ENCODE results near the gene THAP2.
"Not testable (repeated sequence)": the region's sequence is repeated elsewhere in the genome, so short reads cannot be mapped to it uniquely, and the experiment has no call there.

Gene THAP2

DNA sequence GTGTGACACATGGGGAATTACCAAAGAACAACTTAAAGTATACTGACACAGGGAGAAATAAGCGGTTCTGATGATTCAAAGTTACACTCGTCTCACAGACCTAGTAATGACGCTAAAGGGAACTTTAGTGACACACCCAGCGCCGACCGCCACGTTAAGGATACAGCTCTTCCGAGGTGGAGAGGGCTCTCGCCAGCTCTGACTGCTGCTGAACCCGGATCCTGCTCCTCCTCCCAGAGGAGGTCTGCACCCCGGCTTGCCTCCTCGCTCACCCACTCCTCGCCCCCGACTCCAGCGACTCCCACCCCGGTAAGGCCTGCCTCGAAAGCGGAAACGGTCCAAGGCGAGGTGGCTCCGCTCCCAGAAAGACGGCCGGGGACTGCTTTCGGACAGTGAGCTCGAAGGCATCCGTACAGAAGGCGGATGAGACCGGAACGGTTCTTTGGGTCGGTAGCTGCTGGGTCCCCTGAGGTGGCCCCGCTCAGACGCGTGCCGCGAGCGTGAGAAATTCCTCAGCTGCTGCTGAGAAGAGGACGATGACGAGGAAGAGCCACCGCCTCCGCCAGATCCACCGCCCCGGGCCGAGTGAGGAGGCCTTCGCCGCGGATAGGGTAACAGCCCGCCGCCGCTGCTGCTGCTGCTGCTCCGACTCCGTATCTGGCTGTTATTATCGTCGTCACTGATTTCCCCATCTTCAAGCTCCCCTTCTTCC lies 1.1 kb upstream of the THAP2 start:
- peak; percentile 51 for DNase-seq

DNA sequence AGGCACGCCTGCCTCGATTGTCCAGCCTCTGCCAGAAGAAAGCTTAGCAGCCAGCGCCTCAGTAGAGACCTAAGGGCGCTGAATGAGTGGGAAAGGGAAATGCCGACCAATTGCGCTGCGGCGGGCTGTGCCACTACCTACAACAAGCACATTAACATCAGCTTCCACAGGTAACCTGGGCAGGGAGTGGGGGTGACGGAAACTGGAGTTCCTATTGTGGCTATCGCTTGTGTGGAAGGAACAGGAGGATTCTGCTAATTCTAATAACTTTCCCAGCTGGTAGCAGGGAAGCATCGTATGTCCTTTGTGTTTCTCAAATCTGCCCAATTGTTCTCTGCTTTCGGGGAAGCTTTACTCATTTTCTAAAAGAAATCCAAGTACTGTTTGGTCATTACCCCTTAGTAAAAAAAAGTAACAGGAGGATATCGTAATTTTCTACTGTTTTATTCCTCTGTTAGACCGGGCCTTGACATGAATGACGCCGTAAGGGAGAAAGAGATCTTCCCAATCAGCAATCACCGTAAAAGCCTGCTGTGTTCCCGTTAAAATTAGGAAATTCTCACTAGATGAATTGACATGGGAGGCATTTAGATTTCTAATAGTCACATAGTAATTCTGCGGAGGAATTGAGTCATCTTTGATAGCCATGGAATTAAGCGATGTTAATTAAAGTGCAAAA lies 449 bp downstream of the THAP2 start:
- peak; percentile 8 for DNase-seq

DNA sequence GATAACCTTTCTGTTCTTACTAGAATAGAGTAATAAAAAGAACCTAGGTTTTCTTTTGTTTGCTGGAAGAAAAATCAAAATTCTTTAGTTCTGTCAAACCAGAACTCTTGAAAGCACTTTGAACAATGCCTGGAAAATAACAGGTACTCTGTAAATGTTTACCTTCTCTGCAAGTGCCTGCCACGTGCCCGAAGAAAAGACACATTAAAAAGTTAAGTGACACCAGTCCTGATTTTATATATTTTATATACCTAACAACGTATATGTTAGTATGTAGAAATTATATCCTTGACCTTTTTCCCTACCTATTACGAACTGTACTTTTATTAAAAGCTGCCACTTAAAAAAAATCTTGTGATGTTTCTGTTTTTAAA lies 976 bp downstream of the THAP2 start:
- no peak for DNase-seq

DNA sequence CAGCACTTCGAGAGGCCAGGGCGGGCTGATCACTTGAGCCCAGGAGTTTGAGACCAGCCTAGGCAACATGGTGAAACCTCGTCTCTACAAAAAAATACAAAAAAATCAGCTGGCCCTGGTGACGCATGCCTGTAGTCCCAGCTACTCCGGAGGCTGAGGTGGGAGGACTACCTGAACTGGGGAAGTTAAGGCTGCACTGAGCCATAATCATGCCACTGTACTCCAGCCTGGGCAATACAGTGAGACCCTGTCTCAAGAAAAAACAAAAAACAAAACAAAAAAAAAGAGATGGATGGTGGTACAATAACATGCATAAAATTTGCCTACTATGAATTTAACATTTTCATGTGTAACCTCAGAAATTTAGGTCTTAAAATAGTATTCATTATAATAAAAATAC lies 2.2 kb downstream of the THAP2 start:
- DNase-seq, result no peak

DNA sequence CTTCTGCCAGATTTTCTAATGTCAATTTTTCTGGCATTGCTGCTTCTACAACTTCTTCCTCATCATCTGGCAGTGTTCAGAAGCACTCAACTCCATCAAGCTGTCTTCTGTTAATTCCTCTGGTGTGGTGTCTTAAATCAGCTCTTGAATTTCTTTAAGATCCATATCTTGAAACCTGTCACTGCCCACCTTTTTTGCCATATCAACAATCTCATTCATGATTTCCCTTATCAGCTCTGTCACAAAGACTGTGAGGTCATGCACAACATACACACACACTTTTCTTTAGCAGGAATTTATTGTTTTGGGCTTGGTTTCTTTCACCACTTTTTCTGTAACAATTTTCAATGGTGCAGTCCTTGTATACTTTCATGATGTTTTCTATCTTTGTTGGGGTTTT lies 7.2 kb downstream of the THAP2 start:
- no peak for DNase-seq

DNA sequence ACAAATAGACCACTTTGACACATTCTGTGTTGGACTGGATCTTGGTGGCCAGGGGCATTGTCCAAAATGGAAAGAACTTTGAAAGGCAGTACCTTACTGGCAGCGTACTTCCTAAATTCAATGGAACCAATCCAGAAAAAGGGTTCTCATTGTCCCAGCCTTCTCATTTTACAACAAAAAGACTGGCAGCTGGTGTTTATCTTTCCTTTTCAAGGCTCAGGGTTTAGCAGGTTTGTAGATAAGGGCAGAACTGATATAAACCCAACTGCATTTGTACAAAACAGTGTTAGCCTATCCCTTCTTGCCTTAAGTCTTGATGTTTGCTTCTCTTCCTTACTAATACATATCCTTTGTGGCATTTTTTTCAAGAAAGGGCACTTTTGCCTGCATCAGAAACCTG lies 7.7 kb downstream of the THAP2 start:
- no peak for DNase-seq

DNA sequence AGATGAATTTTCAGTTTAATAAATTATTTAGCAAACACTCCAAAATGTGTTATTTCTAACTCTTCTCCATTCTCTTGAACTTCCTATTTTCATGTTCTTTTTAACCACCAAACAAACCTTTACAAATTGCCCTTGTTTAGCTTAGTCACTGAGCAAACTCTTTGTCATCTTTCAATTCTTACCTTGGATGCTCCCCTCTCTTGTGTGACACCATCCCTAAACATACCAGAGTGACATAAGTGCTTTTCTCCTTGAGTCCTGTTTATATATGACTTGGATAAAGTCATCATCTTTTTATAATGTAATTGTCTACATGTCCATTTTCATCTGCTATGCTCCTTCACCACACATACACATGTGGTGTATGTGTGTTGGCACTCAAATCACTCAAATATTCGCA lies 18.4 kb downstream of the THAP2 start:
- DNase-seq, result no peak

DNA sequence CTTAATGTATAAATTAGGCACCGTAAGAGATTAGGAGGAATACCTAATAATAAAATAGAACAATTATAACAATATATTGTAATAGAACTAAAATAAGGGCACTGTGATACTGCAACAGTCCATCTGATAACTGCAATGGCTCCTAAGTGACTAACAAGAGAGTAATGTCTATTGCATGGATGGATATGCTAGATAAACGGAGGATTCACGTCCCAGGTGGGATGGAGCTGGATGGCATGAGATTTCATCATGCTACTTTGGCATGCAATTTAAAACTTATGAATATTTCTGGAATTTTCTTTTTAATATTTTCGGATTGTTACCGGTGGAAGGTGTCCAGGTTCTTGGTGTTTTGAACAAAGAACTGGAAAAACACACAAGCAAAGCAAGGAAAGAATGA lies 19.5 kb downstream of the THAP2 start:
- peak; percentile 46 for DNase-seq

DNA sequence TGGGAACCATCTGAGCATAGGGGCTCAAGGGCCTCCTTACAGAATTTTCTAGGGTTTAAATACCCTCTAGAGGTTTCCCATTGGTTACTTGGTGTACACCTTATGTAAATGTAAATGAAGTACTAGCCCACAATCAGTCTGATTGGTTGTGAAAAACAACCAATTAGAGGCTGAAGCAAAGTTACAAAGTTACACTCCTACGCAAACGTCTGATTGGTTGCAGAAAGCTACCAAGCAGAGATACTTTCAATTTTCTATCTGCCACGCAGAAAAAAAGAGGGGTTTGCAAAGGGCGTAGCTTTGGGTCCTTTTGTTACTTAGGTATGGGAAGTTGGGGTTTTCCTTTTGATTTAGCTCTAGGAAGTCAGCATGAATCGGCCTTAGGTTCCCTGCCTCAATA lies 20.0 kb downstream of the THAP2 start:
- no peak for DNase-seq

DNA sequence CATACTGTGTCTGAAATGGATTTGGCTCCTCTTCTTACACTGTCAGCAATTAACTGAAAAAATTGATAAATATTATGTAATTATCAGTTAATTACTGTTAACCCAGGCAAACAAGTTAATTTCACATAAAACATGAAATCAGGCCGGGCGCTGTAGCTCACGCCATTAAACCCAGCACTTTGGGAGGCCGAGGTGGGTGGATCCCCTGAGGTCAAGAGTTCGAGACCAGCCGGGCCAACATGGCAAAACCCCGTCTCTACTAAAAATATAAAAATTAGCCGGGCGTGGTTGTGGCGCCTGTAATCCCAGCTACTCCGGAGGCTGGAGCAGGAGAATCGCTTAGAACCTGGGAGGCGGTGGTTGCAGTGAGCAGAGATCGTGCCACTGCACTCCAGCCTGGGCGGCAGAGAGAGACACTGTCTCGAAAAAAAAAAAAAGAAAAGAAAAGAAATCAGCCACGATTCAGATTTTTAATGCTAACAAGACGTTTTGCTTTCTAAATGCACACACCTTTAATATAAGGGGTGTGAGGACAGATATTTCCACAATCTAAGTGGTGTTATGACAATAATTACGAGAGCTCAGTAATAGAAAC lies 21.3 kb downstream of the THAP2 start:
- DNase-seq, result no peak

DNA sequence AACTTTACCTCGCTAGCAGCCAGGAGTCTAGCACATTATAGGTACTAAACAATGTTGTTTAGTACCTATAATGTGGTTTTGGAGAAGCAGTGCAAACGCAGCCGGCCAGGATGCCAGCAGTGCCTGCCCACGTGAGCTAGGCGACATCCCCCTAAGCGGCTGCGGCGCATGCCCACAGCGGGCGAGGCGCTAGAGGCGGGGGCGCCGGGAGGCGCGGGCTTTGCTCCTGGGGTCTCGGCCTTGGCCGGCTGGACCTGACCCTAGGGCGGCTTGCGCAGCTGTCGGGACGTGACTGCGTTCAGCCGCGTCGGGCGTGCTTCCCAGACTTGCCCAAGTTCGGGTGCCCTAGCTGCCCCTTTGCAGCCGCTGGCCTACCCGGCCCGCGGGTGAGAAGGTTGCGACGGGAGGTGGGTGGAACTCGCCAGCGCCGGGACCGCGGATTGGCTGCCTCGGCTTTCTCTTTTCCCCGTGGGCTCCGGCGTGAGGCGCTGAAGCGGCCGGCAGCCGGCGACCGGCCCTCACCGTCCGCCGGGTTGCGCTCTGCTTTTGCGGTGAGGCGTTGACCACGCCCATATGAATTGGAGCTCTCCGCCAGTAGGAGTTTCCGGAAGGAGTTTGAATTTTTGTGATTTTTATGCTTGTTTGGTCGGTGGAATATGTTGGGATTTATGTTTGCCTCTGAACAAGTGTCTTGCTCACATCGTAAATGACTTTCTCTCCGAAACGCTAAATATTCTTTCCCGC lies 22.0 kb downstream of the THAP2 start, which contains the start of gene TMEM19:
TMEM19 (plus strand) TSS at position 169 of the 744 bp plus-strand sequence. CDS start 599 bp downstream, outside the sequence.
- DNase-seq, result peak; percentile 89

DNA sequence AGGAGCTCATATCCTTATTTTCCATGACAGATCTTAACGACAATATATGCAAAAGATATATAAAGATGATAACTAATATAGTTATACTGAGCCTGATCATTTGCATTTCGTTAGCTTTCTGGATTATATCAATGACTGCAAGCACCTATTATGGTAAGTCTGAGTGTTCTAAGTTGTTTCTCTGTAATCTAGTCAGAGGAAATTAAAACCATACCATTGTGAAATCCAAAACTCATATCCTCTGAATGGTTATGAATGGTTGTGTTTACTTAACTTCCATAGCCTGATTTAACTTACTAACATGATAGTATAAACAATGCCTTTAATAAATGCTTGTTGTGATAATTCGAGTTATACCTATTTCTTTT lies 22.5 kb downstream of the THAP2 start:
- no peak for DNase-seq

DNA sequence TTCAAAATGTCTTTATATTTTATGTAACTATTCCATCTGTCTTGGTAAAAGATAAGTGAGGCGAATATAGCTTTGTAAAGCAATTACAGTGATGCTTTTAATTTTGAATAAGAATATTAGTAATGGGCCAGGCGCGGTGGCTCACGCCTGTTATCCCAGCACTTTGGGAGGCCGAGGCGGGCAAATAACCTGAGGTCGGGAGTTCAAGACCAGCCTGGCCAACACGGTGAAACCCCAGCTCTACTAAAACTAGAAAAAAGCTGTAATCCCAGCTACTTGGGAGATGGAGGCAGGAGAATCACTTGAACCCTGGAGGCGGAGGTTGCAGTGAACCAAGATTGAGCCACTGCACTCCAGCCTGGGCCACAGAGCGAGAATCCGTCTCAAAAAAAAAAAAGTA lies 23.1 kb downstream of the THAP2 start:
- not testable (repeated sequence) for DNase-seq

DNA sequence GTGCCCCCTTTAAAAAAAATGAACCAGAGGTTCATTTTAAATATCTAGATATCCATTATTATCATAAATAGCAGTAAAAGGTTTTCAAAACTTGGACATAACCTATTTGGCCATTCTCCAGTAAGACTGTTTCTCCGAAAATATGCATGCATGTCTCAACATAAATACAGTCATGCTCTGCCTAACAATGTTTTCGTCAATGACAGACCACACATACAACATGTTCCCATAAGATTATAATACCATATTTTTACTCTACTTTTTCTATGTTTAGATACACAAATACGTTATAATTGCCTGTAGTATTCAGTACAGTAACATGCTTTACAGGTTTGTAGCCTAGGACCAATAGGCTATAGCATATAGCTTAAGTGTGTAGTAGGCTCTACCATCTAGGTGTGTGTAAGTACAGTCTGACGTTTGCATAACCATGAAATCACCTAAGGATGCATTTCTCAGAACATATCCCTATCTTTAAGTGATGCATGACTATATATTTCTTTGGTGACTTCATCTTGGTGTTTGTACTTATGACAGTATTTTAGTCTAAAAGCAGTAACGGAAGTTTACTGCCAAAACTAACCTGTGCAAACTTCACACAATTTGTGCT lies 25.0 kb downstream of the THAP2 start:
- no peak for DNase-seq

DNA sequence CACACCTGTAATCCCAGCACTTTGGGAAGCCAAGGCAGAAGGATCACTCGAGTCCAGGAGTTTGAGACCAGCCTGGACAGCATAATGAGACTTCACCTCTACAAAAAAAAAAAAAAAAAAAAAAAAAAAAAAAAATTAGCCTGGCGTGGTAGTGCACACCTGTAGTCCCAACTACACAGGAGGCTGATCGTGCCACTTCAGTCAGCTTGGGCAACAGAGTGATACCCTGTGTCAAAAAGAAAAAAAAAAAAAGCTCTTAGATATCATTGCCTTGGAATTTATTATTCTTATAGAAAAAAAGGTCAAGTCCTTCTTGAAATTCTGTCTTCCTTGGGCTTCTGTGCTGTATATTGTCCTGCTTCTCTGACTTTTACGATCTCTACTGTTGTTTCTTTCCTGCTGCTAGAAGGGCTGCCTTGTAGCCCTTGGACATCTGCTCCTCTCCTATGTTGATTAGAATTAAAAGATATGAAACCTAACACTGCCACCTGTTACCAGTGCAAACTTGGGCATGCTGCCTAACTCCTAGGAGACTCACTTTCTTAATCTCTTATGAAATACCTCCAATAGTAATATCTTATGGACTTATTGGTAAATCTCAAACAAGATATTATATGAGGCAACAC lies 27.5 kb downstream of the THAP2 start:
- no peak for DNase-seq

DNA sequence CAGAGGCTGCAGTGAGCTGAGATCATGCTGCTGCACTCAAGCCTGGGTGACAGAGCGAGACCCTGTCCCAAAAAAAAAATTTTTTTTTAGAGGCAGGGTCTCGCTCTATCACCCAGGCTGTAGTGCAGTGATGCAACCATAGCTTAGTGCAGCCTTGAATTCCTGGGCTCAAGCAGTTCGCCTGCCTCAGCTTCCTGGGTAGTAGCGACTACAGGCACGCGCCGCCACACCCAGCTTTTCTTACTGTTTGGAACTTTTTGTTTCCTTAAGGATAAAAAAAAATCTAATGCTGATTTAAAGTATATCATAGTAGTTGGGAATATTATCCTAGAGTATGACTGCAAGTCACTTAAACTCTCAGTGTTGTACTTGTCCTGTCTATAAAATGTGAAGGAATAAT lies 29.0 kb downstream of the THAP2 start:
- no peak for DNase-seq

DNA sequence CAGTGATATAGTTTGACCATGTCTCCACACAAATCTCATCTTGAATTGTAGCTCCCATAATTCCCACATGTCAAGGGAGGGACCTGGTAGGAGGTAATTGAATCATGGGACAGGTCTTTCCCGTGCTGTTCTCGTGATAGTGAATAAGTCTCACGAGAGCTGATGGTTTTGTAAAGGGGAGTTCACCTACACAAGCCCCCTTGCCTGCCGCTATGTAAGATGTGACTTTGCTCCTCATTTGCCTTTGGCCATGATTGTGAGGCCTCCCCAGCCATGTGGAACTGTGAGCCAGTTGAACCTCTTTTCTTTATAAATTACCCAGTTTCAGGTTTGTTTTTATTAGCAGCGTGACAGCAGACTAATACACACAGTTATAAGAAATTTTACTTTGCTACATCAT lies 29.6 kb downstream of the THAP2 start:
- DNase-seq, result not testable (repeated sequence)

DNA sequence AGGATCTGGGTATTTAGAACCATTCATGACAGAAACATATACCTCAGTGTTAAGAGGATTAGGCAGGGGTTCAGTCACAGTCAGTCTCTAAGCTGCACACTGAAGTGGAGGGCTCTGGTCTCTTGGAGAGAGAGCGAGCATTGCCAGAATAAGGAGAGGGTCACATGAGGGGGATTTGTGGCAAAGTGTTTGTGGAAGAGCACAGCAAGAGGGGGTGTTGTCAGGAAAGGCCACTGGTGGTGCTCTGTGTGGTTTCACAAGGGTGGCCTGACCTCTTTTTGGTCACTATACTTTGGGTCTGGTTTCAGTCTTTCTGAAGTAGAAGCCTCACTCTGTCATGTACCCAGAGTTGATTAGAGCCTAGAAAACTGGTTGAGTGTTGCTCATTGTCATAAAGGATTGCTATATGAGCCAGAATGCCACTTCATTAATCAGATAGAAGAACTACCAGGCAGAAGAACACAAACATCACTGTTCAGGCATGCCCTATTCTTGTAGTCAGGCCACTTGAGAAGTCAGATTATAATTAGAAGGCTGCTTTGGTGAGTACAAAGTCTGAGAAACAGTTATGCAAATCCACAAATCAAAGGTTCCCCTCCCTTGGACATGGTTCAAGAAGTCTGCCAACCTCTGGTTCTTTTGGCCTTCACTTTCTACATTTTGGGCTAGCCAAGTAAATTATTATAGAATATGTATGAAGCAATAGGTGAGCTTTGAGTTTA lies 30.2 kb downstream of the THAP2 start:
- DNase-seq, result no peak

DNA sequence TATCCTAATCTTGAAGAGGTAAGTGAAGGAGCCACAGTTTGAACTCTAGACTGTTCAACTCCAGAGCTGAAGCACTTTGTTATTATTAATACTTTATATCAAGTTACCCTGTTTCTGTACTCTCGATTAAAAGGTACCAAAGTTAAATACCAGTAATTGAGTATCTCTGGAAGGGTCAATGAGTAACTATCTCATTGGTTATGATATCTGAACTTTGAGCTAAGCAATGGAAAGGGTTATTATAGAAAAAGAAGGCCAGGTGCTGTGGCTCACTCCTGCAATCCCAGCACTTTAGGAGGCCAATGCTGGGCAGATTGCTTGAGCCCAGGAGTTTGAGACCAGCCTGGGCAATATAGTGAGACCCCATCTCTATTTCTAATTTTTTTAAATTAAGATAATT lies 31.7 kb downstream of the THAP2 start:
- DNase-seq, result no peak

DNA sequence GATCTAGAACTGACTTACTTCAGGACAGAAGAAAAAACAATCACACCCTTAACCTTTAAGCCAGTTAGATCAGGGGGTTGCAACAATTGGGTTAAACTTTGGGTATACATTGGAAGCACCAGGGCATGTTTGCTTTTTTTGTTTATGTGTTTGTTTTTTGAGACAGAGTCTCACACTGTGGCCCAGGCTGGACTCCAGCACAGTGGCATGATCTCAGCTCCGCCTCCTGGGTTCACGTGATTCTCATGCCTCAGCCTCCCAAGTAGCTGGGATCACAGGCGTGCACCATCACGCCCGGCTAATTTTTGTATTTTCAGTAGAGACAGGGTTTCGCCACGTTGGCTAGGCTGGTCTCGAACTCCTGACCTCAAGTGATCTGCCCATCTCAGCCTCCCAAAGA lies 38.1 kb downstream of the THAP2 start:
- not testable (repeated sequence) for DNase-seq

DNA sequence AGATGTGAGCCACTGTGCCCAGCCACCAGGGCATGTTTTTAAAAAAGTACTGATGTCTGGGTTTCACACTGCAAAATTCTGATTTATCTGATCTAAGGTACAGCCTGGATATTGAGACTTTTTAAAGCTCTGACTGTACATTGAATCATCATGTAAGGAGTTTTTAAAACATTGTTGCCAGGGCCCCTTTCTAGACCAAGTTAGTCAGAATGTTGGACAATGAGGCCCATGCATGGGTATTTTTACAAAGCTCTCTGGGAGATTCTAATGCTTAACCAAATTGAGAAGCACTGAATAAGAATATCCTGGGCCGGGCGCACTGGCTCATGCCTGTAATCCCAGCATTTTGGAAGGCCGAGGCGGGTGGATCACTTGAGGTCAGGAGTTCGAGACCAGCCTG lies 38.5 kb downstream of the THAP2 start:
- no peak for DNase-seq

DNA sequence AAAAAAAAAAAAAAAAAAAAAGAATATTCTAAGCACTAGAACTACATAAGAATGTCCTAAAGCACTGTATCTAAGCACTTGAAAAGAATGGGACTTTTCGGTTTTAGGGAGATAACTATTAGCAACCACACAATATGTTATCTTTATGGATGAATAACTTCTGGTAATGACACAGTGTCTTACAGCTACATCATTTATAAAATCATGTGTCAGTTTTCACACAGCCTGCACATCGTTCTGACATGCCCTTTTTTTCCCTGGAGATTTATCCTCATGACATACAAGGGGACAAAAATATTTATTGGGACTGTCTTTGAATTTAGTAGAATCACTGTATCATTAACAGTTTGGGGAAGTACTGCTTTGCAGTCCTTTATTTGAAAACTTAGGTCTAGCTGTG lies 39.1 kb downstream of the THAP2 start:
- no peak for DNase-seq
